Heart right ventricle (tissue), 16 donors: Measurements from ENCODE around the gene HS6ST1. TPM values are rescaled to one million over a fixed set of nuclear protein-coding genes. Genes with fewer than 3 reads are reported as not detected.

Experiments
- ATAC-seq, 8 donors: fragments of 200-7000 bp; cut with Tn5 transposase; one replicate each; pipeline ENCODE4 v1.9.1; 2020; ENCODE audit warnings: mild to moderate bottlenecking in 8 of 8, moderate library complexity in 8 of 8, moderate number of reproducible peaks in 1 of 8
- DNase-seq, 2 donors: peaks; one replicate each; pipeline ENCODE4 v3.0.0-alpha.2; 2020
- H3K27ac ChIP-seq, 10 donors: fragments of 200-600 bp; sonication (generic) in 2 of 10; one replicate each; pipeline versions ENCODE4 v1.5.0 to v1.8.0; 2020 to 2022; ENCODE audit warnings: mild to moderate bottlenecking in 3 of 10
- H3K27me3 ChIP-seq, 7 donors: fragments of 200-600 bp; one replicate each; pipeline ENCODE4 v1.8.0; 2021 to 2022; ENCODE audit warnings: mild to moderate bottlenecking in 2 of 7
- H3K36me3 ChIP-seq, 9 donors: fragments of 200-600 bp; sonication (generic) in 1 of 9; one replicate each; pipeline versions ENCODE4 v1.5.0 to v1.8.0; 2020 to 2022; ENCODE audit warnings: mild to moderate bottlenecking in 2 of 9
- H3K4me1 ChIP-seq, 9 donors: fragments of 200-600 bp; sonication (generic) in 1 of 9; one replicate each; pipeline versions ENCODE4 v1.5.0 to v1.8.0; 2020 to 2022; ENCODE audit warnings: mild to moderate bottlenecking in 4 of 9
- H3K4me3 ChIP-seq, 10 donors: fragments of 200-600 bp; sonication (generic) in 2 of 10; one replicate each; pipeline versions ENCODE4 v1.5.0 to v1.8.0; 2020 to 2022; ENCODE audit warnings: mild to moderate bottlenecking in 7 of 10, moderate library complexity in 2 of 10
- H3K9me3 ChIP-seq, 11 donors: fragments of 200-600 bp in 10 of 11; sonication (generic) in 2 of 11; one replicate each; pipeline versions ENCODE4 v1.5.0 to v1.8.0; 2013 to 2022; ENCODE audit warnings: mild to moderate bottlenecking in 2 of 11, control low read depth in 1 of 11, moderate library complexity in 1 of 11
- WGBS, 2 donors: extraction: QIAGEN DNeasy Blood & Tissue Kit; methylation state at CpG; one replicate each; pipeline ENCODE4 v1.1.7; 2013; ENCODE audit warnings: inconsistent platforms in 1 of 2; 5-methylcytosine and 5-hydroxymethylcytosine counted together
- intact Hi-C, 10 donors: fragments of 100-400 bp; cut with DNase I; formaldehyde crosslinking; loops; one replicate each; pipeline versions ENCODE4 v1.11.1 to v1.14.2; 2022
- long read RNA-seq, 3 donors: library from polyadenylated mRNA; unstranded; transcript quantifications; one replicate each; pipeline ENCODE4 v2.0.0, GENCODE V29; 2020 to 2021
- polyA plus RNA-seq, 2 donors: library from polyadenylated mRNA; stranded (reverse); fragments of 200-250 nt; gene quantifications; one replicate each; pipeline ENCODE4 v1.2.3, GENCODE V29; 2013
- total RNA-seq, 10 donors: library from RNA; stranded (reverse); fragmentation: NEBNext Ultra II Directional in 3 of 10; extraction: Animal tissue kit (Norgen Biotek cat#: 25700) in 3 of 10; gene quantifications; one replicate each; pipeline versions ENCODE4 v1.2.1 to v1.2.4, GENCODE V29; 2021 to 2023
- TF ChIP-seq, protein P1 (sequence below), 9 donors: fragments of 200-600 bp; sonication (generic) in 2 of 9; IDR thresholded peaks; one replicate each; pipeline versions ENCODE4 v1.5.0 to v1.8.0; 2021 to 2022; ENCODE audit warnings: antibody characterized with exemption in 9 of 9, mild to moderate bottlenecking in 5 of 9, moderate library complexity in 1 of 9
- donor health status: Arrhythmogenic right ventricular cardiomyopathy.
- donor health status: ischemic (EF 13 %, LVEDD 7.1; RV severe dilation, severe dysfunction).
- donor health status: healthy with polysubstance abuse.
- donor health status: DM: no; HTN: yes; CAD: no.
- donor health status: DM: no; HTN: no; CAD: no.
- donor health status: ischemic (EF 25% LVEDD 6.9; RV normal size, moderate dysfunction).
- donor health status: ischemic (EF 25% LVEDD 5.7; RV mildly dilated, moderate dysfunction).
- donor health status: healthy.
- donor health status: DM: yes; HTN: yes; CAD: no.
- donor health status: Ischemic cardiomyopathy.
- donor health status: ischemic (EF 35%, LVEDD 5.7; RV mildly dilated, moderate dysfunction).
- donor health status: nonischemic (EF 11% LVEDD 7.7; RV severe dilation, severe dysfunction).
- donor health status: DM: yes; HTN: yes; CAD: no.
- donor health status: PGD.
- donor health status: ischemic (EF 29% LVEDD 5.4; RV normal size, mild dysfunction).
- donor health status: nonischemic (EF 23%, LVEDD 6.1; RV moderate dilation, normal function).

Gene HS6ST1
- total RNA-seq (10 to 100 TPM; 14.6 to 51.6 (median 19.0) TPM), polyA plus RNA-seq (10 to 100 TPM; 10.5 to 13.6 TPM)
- long read RNA-seq, donor 1, transcript HS6ST1-201 (2 exons, 3,932 nt): major isoform, 28 of 125 reads
- long read RNA-seq, donor 1, partial matches to known transcripts: 0 of 125 reads
- long read RNA-seq, donor 1, other reads (novel, unspliced or antisense): 97 of 125 reads
- long read RNA-seq, donor 2, transcript HS6ST1-201 (2 exons, 3,932 nt): major isoform, 14 of 75 reads
- long read RNA-seq, donor 2, partial matches to known transcripts: 0 of 75 reads
- long read RNA-seq, donor 2, other reads (novel, unspliced or antisense): 61 of 75 reads
- long read RNA-seq, donor 3, transcript HS6ST1-201 (2 exons, 3,932 nt): major isoform, 5 of 73 reads
- long read RNA-seq, donor 3, partial matches to known transcripts: 0 of 73 reads
- long read RNA-seq, donor 3, other reads (novel, unspliced or antisense): 68 of 73 reads

- H3K4me3 ChIP-seq: peak within 1 kb of the TSS; percentile 53 to 97 (median 76)
- DNase-seq (peak; percentile 82 to 91), ATAC-seq (peak; percentile 78 to 90 (median 82))
- TF ChIP-seq, protein P1, sequence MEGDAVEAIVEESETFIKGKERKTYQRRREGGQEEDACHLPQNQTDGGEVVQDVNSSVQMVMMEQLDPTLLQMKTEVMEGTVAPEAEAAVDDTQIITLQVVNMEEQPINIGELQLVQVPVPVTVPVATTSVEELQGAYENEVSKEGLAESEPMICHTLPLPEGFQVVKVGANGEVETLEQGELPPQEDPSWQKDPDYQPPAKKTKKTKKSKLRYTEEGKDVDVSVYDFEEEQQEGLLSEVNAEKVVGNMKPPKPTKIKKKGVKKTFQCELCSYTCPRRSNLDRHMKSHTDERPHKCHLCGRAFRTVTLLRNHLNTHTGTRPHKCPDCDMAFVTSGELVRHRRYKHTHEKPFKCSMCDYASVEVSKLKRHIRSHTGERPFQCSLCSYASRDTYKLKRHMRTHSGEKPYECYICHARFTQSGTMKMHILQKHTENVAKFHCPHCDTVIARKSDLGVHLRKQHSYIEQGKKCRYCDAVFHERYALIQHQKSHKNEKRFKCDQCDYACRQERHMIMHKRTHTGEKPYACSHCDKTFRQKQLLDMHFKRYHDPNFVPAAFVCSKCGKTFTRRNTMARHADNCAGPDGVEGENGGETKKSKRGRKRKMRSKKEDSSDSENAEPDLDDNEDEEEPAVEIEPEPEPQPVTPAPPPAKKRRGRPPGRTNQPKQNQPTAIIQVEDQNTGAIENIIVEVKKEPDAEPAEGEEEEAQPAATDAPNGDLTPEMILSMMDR (IDR thresholded peaks at IDR 0.05): no peak
- peaks cover 0 to 9% (median 0%) of the 10 kb centered on the region in 7 donors for H3K27me3 ChIP-seq
- H3K9me3 ChIP-seq: no peaks in the 10 kb centered on the region
- intact Hi-C loops: loop anchor here in 3 of 10 donors (10.0 kb wide), 2 partner anchors 134 to 144 kb away; no protein-coding TSS in a partner anchor
- H3K4me1 ChIP-seq: peaks cover 14 to 54% (median 44%) of the 10 kb centered on the region in 9 donors
- 2% methylated on average over 70 to 83 of the region's 84 CpGs for WGBS, 2 donors
- peak within 1 kb of the TSS in 7 of 10 donors; percentile 35 to 70 (median 63) for H3K27ac ChIP-seq
- H3K36me3 ChIP-seq: peaks cover 0 to 6% (median 0%) of the 10 kb centered on the region in 9 donors
These were observed at the start of gene HS6ST1 for GRCh38 chr2:128318776-128319464. HS6ST1 (minus strand) TSS chr2:128318868; CDS start chr2:128318563, 305 bp downstream.

GRCh38 chr2:128367601-128368359 is 49.1 kb upstream of the HS6ST1 start:
- WGBS, 2 donors: 95 to 96% methylated on average over 23 of the region's 23 CpGs
- Histone ChIP-seq H3K4me3 (no peak overlapping the region), H3K9me3 (no peaks in the 10 kb centered on the region), H3K4me1 (peaks cover 0 to 5% (median under 1%) of the 10 kb centered on the region in 9 donors), H3K27ac (no peak overlapping the region), H3K36me3 (no peaks in the 10 kb centered on the region), H3K27me3 (no peaks in the 10 kb centered on the region)
- intact Hi-C loops: no loop called here
- TF ChIP-seq, protein P1 (IDR thresholded peaks at IDR 0.05): no peak
- DNase-seq (no peak), ATAC-seq (no peak)

- intact Hi-C loops: no loop called here
- Histone ChIP-seq H3K4me3 (no peak overlapping the region), H3K36me3 (no peaks in the 10 kb centered on the region), H3K27me3 (no peaks in the 10 kb centered on the region), H3K4me1 (peaks cover 0 to 7% (median 3%) of the 10 kb centered on the region in 9 donors), H3K9me3 (no peaks in the 10 kb centered on the region), H3K27ac (no peak overlapping the region)
- WGBS, 2 donors: 83 to 85% methylated on average over 10 of the region's 10 CpGs
- TF ChIP-seq, protein P1 (IDR thresholded peaks at IDR 0.05): no peak
- no peak for ATAC-seq
- no peak for DNase-seq
These were observed 48.2 kb upstream of the HS6ST1 start for GRCh38 chr2:128366713-128367511.
